Keratinocyte (primary cell): Measurements from ENCODE around the gene GSTM5.

Experiments used
- EZH2 ChIP-seq: IDR thresholded peaks from one replicate; pipeline ENCODE4 v1.6.1; 2012; ENCODE audit warnings: inconsistent platforms, mild to moderate bottlenecking, low read length, moderate library complexity
- TF ChIP-seq, protein P1 (sequence below), 3 experiments: IDR thresholded peaks in 1 of 3; conservative IDR thresholded peaks in 1 of 3; optimal IDR thresholded peaks in 1 of 3; 2 replicates in 2 of 3; 3 replicates in 1 of 3; pipeline versions ENCODE3 to v1.5.1; 2011; ENCODE audit warnings: low read length in 3 of 3, mild to moderate bottlenecking in 3 of 3, moderate library complexity in 2 of 3, control low read depth in 1 of 3, inconsistent platforms in 1 of 3; ENCODE audit not compliant: insufficient read depth in 2 of 3; ENCODE audit errors: extremely low read depth in 1 of 3

DNA sequence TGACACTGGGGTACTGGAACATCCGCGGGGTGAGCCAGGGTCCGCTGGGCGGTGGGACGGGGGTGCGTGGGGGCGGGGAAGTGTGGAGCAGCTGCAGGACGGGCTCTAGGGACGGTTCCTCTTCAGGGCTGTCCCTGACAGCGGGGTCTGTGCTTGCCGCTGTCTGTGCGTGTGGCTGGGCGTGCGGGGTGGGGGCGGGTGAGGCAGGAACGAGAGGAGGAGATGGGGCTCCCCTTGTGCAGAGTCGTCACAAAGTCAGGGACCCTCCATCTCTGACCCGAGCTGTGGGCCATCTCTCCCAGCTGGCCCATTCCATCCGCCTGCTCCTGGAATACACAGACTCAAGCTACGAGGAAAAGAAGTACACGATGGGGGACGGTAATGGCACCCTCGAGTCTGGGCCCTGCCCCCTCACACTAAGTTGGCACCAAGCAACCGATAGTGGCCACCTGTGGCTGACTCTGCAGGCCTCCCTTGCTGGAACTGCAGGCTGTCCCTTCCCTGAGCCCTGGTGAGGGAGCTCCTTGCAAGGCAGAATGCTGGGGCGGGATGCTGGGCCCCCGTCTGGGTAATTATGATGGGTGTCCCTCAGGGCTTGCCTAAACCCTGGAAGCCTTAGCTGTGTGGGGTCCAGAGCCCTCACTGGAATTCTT is 43.8 kb upstream of the GSTM5 start:
- TF ChIP-seq, protein P1, sequence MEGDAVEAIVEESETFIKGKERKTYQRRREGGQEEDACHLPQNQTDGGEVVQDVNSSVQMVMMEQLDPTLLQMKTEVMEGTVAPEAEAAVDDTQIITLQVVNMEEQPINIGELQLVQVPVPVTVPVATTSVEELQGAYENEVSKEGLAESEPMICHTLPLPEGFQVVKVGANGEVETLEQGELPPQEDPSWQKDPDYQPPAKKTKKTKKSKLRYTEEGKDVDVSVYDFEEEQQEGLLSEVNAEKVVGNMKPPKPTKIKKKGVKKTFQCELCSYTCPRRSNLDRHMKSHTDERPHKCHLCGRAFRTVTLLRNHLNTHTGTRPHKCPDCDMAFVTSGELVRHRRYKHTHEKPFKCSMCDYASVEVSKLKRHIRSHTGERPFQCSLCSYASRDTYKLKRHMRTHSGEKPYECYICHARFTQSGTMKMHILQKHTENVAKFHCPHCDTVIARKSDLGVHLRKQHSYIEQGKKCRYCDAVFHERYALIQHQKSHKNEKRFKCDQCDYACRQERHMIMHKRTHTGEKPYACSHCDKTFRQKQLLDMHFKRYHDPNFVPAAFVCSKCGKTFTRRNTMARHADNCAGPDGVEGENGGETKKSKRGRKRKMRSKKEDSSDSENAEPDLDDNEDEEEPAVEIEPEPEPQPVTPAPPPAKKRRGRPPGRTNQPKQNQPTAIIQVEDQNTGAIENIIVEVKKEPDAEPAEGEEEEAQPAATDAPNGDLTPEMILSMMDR (optimal IDR thresholded peaks at IDR 0.05 in 1 of 3, IDR thresholded peaks at IDR 0.05 in 1 of 3, conservative IDR thresholded peaks at IDR 0.05 in 1 of 3; ENCODE audit: extremely low read depth in 1 of 3, insufficient read depth in 2 of 3, low read length in 3 of 3) = no peak
- TF ChIP-seq EZH2 = no peak
